NB4 (cell line): ENCODE results near the gene PIRT.

ENCODE experiments used
- TF ChIP-seq, protein P1 (sequence below): IDR thresholded peaks from one replicate; pipeline ENCODE4 v1.5.1; 2012; ENCODE audit warnings: low read depth, low read length
- TF ChIP-seq, protein P2 (sequence below): IDR thresholded peaks from 2 replicates; pipeline ENCODE4 v1.6.1; 2011; ENCODE audit warnings: low read depth, low read length

DNA sequence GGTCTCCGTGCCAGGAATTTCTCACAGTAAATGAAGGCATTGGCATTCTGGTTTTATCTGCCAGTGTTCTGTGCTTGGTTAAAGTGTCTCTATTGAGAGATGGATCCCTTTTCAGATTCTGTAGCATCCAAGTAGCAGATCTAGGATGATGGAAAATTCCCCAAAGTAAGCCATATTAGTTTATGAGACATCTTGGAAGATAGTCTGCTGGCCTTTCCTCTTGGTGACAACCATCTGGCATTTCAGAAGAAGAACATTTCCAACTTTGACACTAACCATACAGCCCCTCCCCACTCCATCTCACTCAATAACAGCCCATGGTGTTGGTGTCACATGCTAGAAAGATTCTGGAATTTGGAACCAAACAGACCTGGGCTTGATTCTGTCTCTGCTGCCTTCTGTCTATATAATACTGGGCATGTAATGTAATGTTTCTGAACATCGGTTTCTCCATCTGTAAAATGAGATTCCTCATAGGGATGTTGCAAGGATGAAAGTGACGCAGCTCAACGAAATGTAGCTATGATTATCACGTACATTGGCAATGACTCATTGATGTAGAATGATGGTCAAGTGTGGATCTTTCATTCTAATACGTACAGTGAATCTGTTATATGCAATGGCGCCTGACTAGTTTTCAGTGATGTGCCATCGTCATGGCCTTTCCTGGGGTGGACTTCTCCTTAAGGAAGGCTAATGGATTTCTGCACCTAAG, 32.6 kb upstream of the PIRT start:
- TF ChIP-seq, protein P1, sequence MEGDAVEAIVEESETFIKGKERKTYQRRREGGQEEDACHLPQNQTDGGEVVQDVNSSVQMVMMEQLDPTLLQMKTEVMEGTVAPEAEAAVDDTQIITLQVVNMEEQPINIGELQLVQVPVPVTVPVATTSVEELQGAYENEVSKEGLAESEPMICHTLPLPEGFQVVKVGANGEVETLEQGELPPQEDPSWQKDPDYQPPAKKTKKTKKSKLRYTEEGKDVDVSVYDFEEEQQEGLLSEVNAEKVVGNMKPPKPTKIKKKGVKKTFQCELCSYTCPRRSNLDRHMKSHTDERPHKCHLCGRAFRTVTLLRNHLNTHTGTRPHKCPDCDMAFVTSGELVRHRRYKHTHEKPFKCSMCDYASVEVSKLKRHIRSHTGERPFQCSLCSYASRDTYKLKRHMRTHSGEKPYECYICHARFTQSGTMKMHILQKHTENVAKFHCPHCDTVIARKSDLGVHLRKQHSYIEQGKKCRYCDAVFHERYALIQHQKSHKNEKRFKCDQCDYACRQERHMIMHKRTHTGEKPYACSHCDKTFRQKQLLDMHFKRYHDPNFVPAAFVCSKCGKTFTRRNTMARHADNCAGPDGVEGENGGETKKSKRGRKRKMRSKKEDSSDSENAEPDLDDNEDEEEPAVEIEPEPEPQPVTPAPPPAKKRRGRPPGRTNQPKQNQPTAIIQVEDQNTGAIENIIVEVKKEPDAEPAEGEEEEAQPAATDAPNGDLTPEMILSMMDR: no peak
- TF ChIP-seq, protein P2, sequence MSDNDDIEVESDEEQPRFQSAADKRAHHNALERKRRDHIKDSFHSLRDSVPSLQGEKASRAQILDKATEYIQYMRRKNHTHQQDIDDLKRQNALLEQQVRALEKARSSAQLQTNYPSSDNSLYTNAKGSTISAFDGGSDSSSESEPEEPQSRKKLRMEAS: no peak
